Vagina (tissue), 2 donors: ENCODE measurements around the gene LTBP4. TPM values are rescaled to one million over a fixed set of nuclear protein-coding genes. Genes with fewer than 3 reads are reported as not detected.
"Not testable (repeated sequence)": the region's sequence is repeated elsewhere in the genome, so short reads cannot be mapped to it uniquely, and the experiment has no call there.

ENCODE experiments used
- DNase-seq, 2 donors: peaks; one replicate each; pipeline ENCODE4 v3.0.0-alpha.2; 2017; ENCODE audit errors: extremely low spot score in 2 of 2
- H3K27ac ChIP-seq: fragments of 200-600 bp; sonication (generic); one replicate; pipeline ENCODE4 v1.5.1; 2019
- H3K27me3 ChIP-seq: fragments of 200-600 bp; sonication (generic); one replicate; pipeline ENCODE4 v1.5.1; 2019
- H3K36me3 ChIP-seq, 2 donors: fragments of 200-600 bp; sonication (generic); one replicate each; pipeline ENCODE4 v1.5.1; 2017 to 2019
- H3K4me1 ChIP-seq: fragments of 200-600 bp; sonication (generic); one replicate; pipeline ENCODE4 v1.5.1; 2019
- H3K4me3 ChIP-seq, 2 donors: fragments of 200-600 bp; sonication (generic); 1 replicate in 1 of 2; 2 replicates in 1 of 2; pipeline ENCODE4 v1.5.1; 2016 to 2019
- H3K9me3 ChIP-seq: fragments of 200-600 bp; sonication (generic); one replicate; pipeline ENCODE4 v1.5.1; 2019
- POLR2A ChIP-seq, 2 donors: fragments of 450-650 bp; IDR thresholded peaks; one replicate each; pipeline ENCODE4 v1.6.1; 2017; ENCODE audit warnings: antibody characterized with exemption in 2 of 2, mild to moderate bottlenecking in 2 of 2, moderate library complexity in 2 of 2
- POLR2AphosphoS5 ChIP-seq, 2 donors: sonication (generic); formaldehyde crosslinking; IDR thresholded peaks; one replicate each; pipeline ENCODE4 v1.9.0; 2017; ENCODE audit warnings: antibody characterized with exemption in 2 of 2, mild to moderate bottlenecking in 2 of 2, low read depth in 1 of 2; ENCODE audit not compliant: insufficient read depth in 1 of 2
- intact Hi-C: fragments of 100-400 bp; cut with DNase I; formaldehyde crosslinking; loops from one replicate; pipeline ENCODE4 v1.15.1; 2023
- total RNA-seq: library from RNA; depleted of rRNA; stranded (reverse); fragments of >200 nt; gene quantifications from one replicate; pipeline ENCODE4 v1.2.3, GENCODE V29; 2016
- TF ChIP-seq, protein P1 (sequence below), 3 experiments: fragments of 450-650 bp in 2 of 3; fragments of 200-600 bp in 1 of 3; sonication (generic) in 1 of 3; IDR thresholded peaks; one replicate each; pipeline ENCODE4 v1.5.1; 2017 to 2019; ENCODE audit warnings: antibody characterized with exemption in 3 of 3, mild to moderate bottlenecking in 2 of 3, moderate library complexity in 2 of 3

The LTBP4 gene
- total RNA-seq, 1 donor from 2014 or later, result 983 TPM

- Histone ChIP-seq H3K27ac (no peak overlapping the region), H3K36me3 (peaks cover 0 to 65% of the 10 kb centered on the region in 2 donors), H3K4me3 (no peak overlapping the region), H3K4me1 (peaks cover 5% of the 10 kb centered on the region), H3K27me3 (no peaks in the 10 kb centered on the region), H3K9me3 (no peaks in the 10 kb centered on the region)
- intact Hi-C loops, result no loop called here
- TF ChIP-seq POLR2A (IDR thresholded peaks at IDR 0.05) (no peak), POLR2AphosphoS5 (IDR thresholded peaks at IDR 0.05; ENCODE audit: insufficient read depth in 1 of 2, low read depth in 1 of 2) (no peak)
- TF ChIP-seq, protein P1, sequence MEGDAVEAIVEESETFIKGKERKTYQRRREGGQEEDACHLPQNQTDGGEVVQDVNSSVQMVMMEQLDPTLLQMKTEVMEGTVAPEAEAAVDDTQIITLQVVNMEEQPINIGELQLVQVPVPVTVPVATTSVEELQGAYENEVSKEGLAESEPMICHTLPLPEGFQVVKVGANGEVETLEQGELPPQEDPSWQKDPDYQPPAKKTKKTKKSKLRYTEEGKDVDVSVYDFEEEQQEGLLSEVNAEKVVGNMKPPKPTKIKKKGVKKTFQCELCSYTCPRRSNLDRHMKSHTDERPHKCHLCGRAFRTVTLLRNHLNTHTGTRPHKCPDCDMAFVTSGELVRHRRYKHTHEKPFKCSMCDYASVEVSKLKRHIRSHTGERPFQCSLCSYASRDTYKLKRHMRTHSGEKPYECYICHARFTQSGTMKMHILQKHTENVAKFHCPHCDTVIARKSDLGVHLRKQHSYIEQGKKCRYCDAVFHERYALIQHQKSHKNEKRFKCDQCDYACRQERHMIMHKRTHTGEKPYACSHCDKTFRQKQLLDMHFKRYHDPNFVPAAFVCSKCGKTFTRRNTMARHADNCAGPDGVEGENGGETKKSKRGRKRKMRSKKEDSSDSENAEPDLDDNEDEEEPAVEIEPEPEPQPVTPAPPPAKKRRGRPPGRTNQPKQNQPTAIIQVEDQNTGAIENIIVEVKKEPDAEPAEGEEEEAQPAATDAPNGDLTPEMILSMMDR (IDR thresholded peaks at IDR 0.05), result no peak
- DNase-seq, result no peak
These were observed 20.1 kb downstream of the LTBP4 start for GRCh38 chr19:40621283-40621682.

DNA sequence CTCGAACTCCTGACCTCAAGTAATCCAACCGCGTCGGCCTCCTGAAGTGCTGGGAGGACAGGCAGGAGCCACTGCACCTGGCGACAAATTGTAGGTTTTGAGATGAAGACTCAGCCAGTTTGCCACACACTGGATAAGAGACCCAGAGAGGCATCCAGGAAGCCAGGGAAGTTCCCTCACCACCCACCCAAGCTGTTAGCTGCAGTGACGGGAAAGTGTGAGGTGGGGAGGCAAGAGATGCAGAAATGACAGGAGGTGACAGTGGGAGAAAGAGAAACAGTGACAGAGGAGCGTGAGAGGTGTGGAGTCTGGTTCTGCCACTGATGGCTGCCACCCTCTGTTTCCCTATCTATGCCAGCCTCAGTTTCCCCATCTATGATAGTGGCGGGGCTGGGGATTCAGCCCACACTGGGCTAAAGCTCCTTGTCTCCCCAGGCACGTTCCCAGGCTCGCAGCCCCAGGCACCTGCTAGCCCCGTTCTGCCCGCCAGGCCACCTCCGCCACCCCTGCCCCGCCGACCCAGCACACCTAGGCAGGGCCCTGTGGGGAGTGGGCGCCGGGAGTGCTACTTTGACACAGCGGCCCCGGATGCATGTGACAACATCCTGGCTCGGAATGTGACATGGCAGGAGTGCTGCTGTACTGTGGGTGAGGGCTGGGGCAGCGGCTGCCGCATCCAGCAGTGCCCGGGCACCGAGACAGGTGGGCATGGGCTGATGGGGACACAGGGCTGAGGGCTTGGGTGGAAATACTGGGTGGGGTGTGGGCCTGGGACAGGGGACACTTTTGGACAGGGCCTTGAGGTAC, 21.0 kb downstream of the LTBP4 start:
- no peak for DNase-seq
- no peak overlapping the region for H3K4me3 ChIP-seq
- H3K4me1 ChIP-seq, result peaks cover 4% of the 10 kb centered on the region
- no peaks in the 10 kb centered on the region for H3K9me3 ChIP-seq
- H3K27me3 ChIP-seq, result no peaks in the 10 kb centered on the region
- intact Hi-C loops, result no loop called here
- TF ChIP-seq, protein P1 (IDR thresholded peaks at IDR 0.05), result no peak
- no peak for TF ChIP-seq POLR2AphosphoS5 (IDR thresholded peaks at IDR 0.05; ENCODE audit: insufficient read depth in 1 of 2, low read depth in 1 of 2)
- no peak for TF ChIP-seq POLR2A (IDR thresholded peaks at IDR 0.05)
- no peak overlapping the region for H3K27ac ChIP-seq
- H3K36me3 ChIP-seq, result peaks cover 0 to 74% of the 10 kb centered on the region in 2 donors

- H3K4me1 ChIP-seq, result peaks cover 4% of the 10 kb centered on the region
- intact Hi-C loops, result no loop called here
- DNase-seq, result no peak
- TF ChIP-seq, protein P1 (IDR thresholded peaks at IDR 0.05), result no peak
- TF ChIP-seq POLR2A (IDR thresholded peaks at IDR 0.05), result no peak
- TF ChIP-seq POLR2AphosphoS5 (IDR thresholded peaks at IDR 0.05; ENCODE audit: insufficient read depth in 1 of 2, low read depth in 1 of 2), result no peak
- H3K4me3 ChIP-seq, result no peak overlapping the region
- no peak overlapping the region for H3K27ac ChIP-seq
- no peaks in the 10 kb centered on the region for H3K9me3 ChIP-seq
- peaks cover 0 to 80% of the 10 kb centered on the region in 2 donors for H3K36me3 ChIP-seq
- no peaks in the 10 kb centered on the region for H3K27me3 ChIP-seq
These were observed 21.6 kb downstream of the LTBP4 start for GRCh38 chr19:40622773-40623075.

DNA sequence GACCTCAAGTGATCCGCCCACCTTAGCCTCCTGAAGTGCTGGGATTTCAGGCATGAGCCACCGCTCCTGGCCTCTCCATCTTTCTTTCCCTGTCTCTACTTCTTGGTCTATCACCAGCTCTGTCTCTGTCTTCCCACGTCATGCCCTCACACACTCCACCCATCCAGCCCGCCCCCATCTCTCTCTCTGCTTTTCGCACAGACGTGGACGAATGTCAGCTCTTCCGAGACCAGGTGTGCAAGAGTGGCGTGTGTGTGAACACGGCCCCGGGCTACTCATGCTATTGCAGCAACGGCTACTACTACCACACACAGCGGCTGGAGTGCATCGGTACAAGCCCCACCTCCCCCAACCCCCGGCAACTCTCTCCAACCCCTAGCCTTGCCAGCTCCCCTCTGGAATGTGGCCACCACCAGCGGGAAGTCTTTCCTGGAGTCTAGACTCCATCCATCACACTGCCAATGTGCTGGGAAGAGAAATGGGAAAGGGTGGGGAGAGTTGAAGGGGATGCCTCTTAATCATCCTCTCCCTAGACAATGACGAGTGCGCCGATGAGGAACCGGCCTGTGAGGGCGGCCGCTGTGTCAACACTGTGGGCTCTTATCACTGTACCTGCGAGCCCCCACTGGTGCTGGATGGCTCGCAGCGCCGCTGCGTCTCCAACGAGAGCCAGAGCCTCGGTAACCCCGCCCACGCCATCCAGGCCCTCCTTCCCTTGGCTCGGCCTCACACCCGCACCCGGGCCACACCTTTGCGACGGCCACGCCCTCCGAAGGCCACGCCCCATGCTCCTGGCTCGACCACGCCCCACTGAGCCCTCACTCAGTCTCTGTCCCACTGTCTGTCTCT, 22.5 kb downstream of the LTBP4 start:
- H3K27me3 ChIP-seq, result no peaks in the 10 kb centered on the region
- TF ChIP-seq POLR2AphosphoS5 (IDR thresholded peaks at IDR 0.05; ENCODE audit: insufficient read depth in 1 of 2, low read depth in 1 of 2), result peak in 1 of 2 donors; percentile 20
- no peak for TF ChIP-seq POLR2A (IDR thresholded peaks at IDR 0.05)
- TF ChIP-seq, protein P1 (IDR thresholded peaks at IDR 0.05), result no peak
- H3K4me1 ChIP-seq, result peaks cover 4% of the 10 kb centered on the region
- H3K36me3 ChIP-seq, result peaks cover 0 to 80% of the 10 kb centered on the region in 2 donors
- intact Hi-C loops, result no loop called here
- no peaks in the 10 kb centered on the region for H3K9me3 ChIP-seq
- H3K27ac ChIP-seq, result no peak overlapping the region
- no peak for DNase-seq
- no peak overlapping the region for H3K4me3 ChIP-seq

- H3K27ac ChIP-seq, H3K27me3 ChIP-seq, H3K4me3 ChIP-seq, DNase-seq, H3K4me1 ChIP-seq, intact Hi-C loops, H3K9me3 ChIP-seq: not testable (repeated sequence)
- peaks cover 0 to 83% of the 10 kb centered on the region in 2 donors for H3K36me3 ChIP-seq
These were observed 23.4 kb downstream of the LTBP4 start for GRCh38 chr19:40624369-40625153.
